Prostate gland (tissue), 2 donors: ENCODE data around the gene CLIP4.

Source experiments
- CTCF ChIP-seq, 4 experiments: fragments of 200-600 bp in 2 of 4; fragments of 450-650 bp in 2 of 4; sonication (generic) in 2 of 4; IDR thresholded peaks; 1 replicate in 3 of 4; 2 replicates in 1 of 4; pipeline ENCODE4 v1.5.1; 2016 to 2019; ENCODE audit warnings: antibody characterized with exemption in 4 of 4, mild to moderate bottlenecking in 2 of 4, moderate library complexity in 2 of 4
- POLR2A ChIP-seq: fragments of 450-650 bp; IDR thresholded peaks from one replicate; pipeline ENCODE4 v1.6.1; 2016; ENCODE audit warnings: antibody characterized with exemption, mild to moderate bottlenecking
- POLR2AphosphoS5 ChIP-seq: sonication (generic); formaldehyde crosslinking; IDR thresholded peaks from one replicate; pipeline ENCODE4 v1.6.1; 2017; ENCODE audit warnings: antibody characterized with exemption

GRCh38 chr2:29209551-29209950 is 94.3 kb downstream of the CLIP4 start:
- no peak for TF ChIP-seq CTCF (IDR thresholded peaks at IDR 0.05)
- no peak for TF ChIP-seq POLR2A
- no peak for TF ChIP-seq POLR2AphosphoS5
